Hematopoietic multipotent progenitor cell treated with erythropoietin and hydrocortisone succinate and interleukin-3 and kit ligand, for 4 days (in vitro differentiated cells): ENCODE measurements around the gene NDUFS4.
"Not testable (repeated sequence)": the region's sequence is repeated elsewhere in the genome, so short reads cannot be mapped to it uniquely, and the experiment has no call there.

Experiments
- DNase-seq: peaks from one replicate; pipeline ENCODE4 v3.0.0-alpha.2; 2015

NDUFS4 gene

GRCh38 chr5:53560506-53561191 lies at the start of gene NDUFS4:
NDUFS4 (plus strand) TSS chr5:53560639; CDS start chr5:53560663, 24 bp downstream.
- peak; percentile 95 for DNase-seq

- no peak for DNase-seq
Observed at GRCh38 chr5:53512539-53512938, 47.9 kb upstream of the NDUFS4 start.

GRCh38 chr5:53515988-53516387 lies 44.5 kb upstream of the NDUFS4 start:
- peak; percentile 50 for DNase-seq

GRCh38 chr5:53520813-53521212 lies 39.6 kb upstream of the NDUFS4 start:
- DNase-seq: no peak

GRCh38 chr5:53537711-53538110 lies 22.7 kb upstream of the NDUFS4 start:
- no peak for DNase-seq

- DNase-seq: not testable (repeated sequence)
Observed at GRCh38 chr5:53540739-53541138, 19.7 kb upstream of the NDUFS4 start.

- DNase-seq: no peak
Observed at GRCh38 chr5:53541859-53542258, 18.6 kb upstream of the NDUFS4 start.

- peak; percentile 55 for DNase-seq
Observed at GRCh38 chr5:53542926-53543325, 17.5 kb upstream of the NDUFS4 start.

GRCh38 chr5:53543401-53543800 lies 17.0 kb upstream of the NDUFS4 start:
- peak; percentile 94 for DNase-seq

GRCh38 chr5:53545744-53546143 lies 14.7 kb upstream of the NDUFS4 start:
- DNase-seq: peak; percentile 50

- DNase-seq: no peak
Observed at GRCh38 chr5:53547226-53547625, 13.2 kb upstream of the NDUFS4 start.

GRCh38 chr5:53548501-53548900 lies 11.9 kb upstream of the NDUFS4 start:
- peak; percentile 53 for DNase-seq

- DNase-seq: no peak
Observed at GRCh38 chr5:53549792-53550191, 10.6 kb upstream of the NDUFS4 start.

GRCh38 chr5:53552561-53552960 lies 7.9 kb upstream of the NDUFS4 start:
- peak; percentile 30 for DNase-seq

GRCh38 chr5:53554444-53554843 lies 6.0 kb upstream of the NDUFS4 start:
- no peak for DNase-seq

GRCh38 chr5:53555160-53555559 lies 5.3 kb upstream of the NDUFS4 start:
- DNase-seq: no peak

GRCh38 chr5:53556001-53556400 lies 4.4 kb upstream of the NDUFS4 start:
- DNase-seq: no peak

- DNase-seq: no peak
Observed at GRCh38 chr5:53557386-53557785, 3.1 kb upstream of the NDUFS4 start.

GRCh38 chr5:53558966-53559365 lies 1.5 kb upstream of the NDUFS4 start:
- no peak for DNase-seq

GRCh38 chr5:53560028-53560427 lies 411 bp upstream of the NDUFS4 start:
- peak; percentile 8 for DNase-seq

GRCh38 chr5:53568401-53568800 lies 8.0 kb downstream of the NDUFS4 start:
- DNase-seq: no peak

GRCh38 chr5:53568871-53569270 lies 8.4 kb downstream of the NDUFS4 start:
- DNase-seq: no peak

GRCh38 chr5:53569453-53569852 lies 9.0 kb downstream of the NDUFS4 start:
- peak; percentile 74 for DNase-seq

- no peak for DNase-seq
Observed at GRCh38 chr5:53571403-53571802, 11.0 kb downstream of the NDUFS4 start.

GRCh38 chr5:53575101-53575500 lies 14.7 kb downstream of the NDUFS4 start:
- DNase-seq: no peak
